Effector memory CD8-positive, alpha-beta T cell (primary cell): ENCODE results near the gene C17orf50.

Experiments used
- ATAC-seq: fragments of 150-1000 bp; cut with Tn5 transposase; replicated peaks from 2 replicates; pipeline ENCODE4 v1.10.0; 2021; ENCODE audit warnings: mild to moderate bottlenecking, moderate library complexity
- DNase-seq, 3 experiments: peaks; one replicate each; pipeline ENCODE4 v3.0.0; 2021
- H3K27ac Mint-ChIP-seq, 2 donors: one replicate each; pipeline ENCODE4 v1.8.0; 2022; ENCODE audit warnings: mild to moderate bottlenecking in 2 of 2, mixed read lengths in 2 of 2, moderate library complexity in 2 of 2
- H3K27me3 Mint-ChIP-seq, 2 donors: one replicate each; pipeline ENCODE4 v1.8.0; 2022; ENCODE audit warnings: mixed read lengths in 2 of 2
- H3K36me3 Mint-ChIP-seq: one replicate; pipeline ENCODE4 v1.8.0; 2022; ENCODE audit warnings: mild to moderate bottlenecking, moderate library complexity, mixed read lengths; ENCODE audit not compliant: insufficient read depth
- H3K4me1 Mint-ChIP-seq, 2 donors: one replicate each; pipeline ENCODE4 v1.8.0; 2022; ENCODE audit warnings: low read depth in 2 of 2, mixed read lengths in 2 of 2
- H3K4me3 Mint-ChIP-seq, 2 donors: one replicate each; pipeline ENCODE4 v1.8.0; 2022; ENCODE audit warnings: mild to moderate bottlenecking in 2 of 2, mixed read lengths in 2 of 2, moderate library complexity in 2 of 2
- H3K9me3 Mint-ChIP-seq, 2 donors: one replicate each; pipeline ENCODE4 v1.8.0; 2022; ENCODE audit warnings: mixed read lengths in 2 of 2

The C17orf50 gene

GRCh38 chr17:35808240-35808961 is 47.7 kb downstream of the C17orf50 start:
- ATAC-seq: no peak

GRCh38 chr17:35808962-35809854 is 48.5 kb downstream of the C17orf50 start, which contains the start of gene TAF15:
TSS of gene TAF15 (plus strand) at chr17:35809484. CDS start at chr17:35809570, 86 bp downstream.
- no peaks in the 10 kb centered on the region for H3K27me3 Mint-ChIP-seq
- H3K4me3 Mint-ChIP-seq: peak within 1 kb of the TSS; percentile 90 to 95
- peaks cover 26% of the 10 kb centered on the region for H3K36me3 Mint-ChIP-seq
- no peaks in the 10 kb centered on the region for H3K9me3 Mint-ChIP-seq
- peak; percentile 92 to 93 (median 92) for DNase-seq
- H3K27ac Mint-ChIP-seq: peak within 1 kb of the TSS; percentile 95 to 97
- ATAC-seq: peak; percentile 91
- peaks cover 28 to 43% of the 10 kb centered on the region in 2 donors for H3K4me1 Mint-ChIP-seq

More at GRCh38 chr17:35808240-35808961, 47.7 kb downstream of the C17orf50 start:
- Mint-ChIP-seq H3K27ac (peak overlapping the region; percentile 95 to 97), H3K9me3 (no peaks in the 10 kb centered on the region), H3K36me3 (peaks cover 26% of the 10 kb centered on the region), H3K27me3 (no peaks in the 10 kb centered on the region), H3K4me3 (peak overlapping the region; percentile 90 to 95), H3K4me1 (peaks cover 22 to 36% of the 10 kb centered on the region in 2 donors)
- no peak for DNase-seq

GRCh38 chr17:35809855-35810461 is 49.3 kb downstream of the C17orf50 start:
- no peak for ATAC-seq
- Mint-ChIP-seq H3K27me3 (no peaks in the 10 kb centered on the region), H3K4me3 (peak overlapping the region; percentile 90 to 95), H3K9me3 (no peaks in the 10 kb centered on the region), H3K27ac (peak overlapping the region; percentile 95 to 97), H3K4me1 (peaks cover 30 to 47% of the 10 kb centered on the region in 2 donors), H3K36me3 (peaks cover 26% of the 10 kb centered on the region)
- no peak for DNase-seq

GRCh38 chr17:35811759-35812158 is 51.1 kb downstream of the C17orf50 start:
- H3K36me3 Mint-ChIP-seq: peaks cover 30% of the 10 kb centered on the region
- H3K4me1 Mint-ChIP-seq: peaks cover 35 to 57% of the 10 kb centered on the region in 2 donors
- no peaks in the 10 kb centered on the region for H3K27me3 Mint-ChIP-seq
- H3K27ac Mint-ChIP-seq: peak overlapping the region in 1 of 2 donors; percentile 52
- no peak for ATAC-seq
- no peaks in the 10 kb centered on the region for H3K9me3 Mint-ChIP-seq
- peak overlapping the region; percentile 90 to 95 for H3K4me3 Mint-ChIP-seq
- DNase-seq: no peak

GRCh38 chr17:35812456-35812855 is 51.8 kb downstream of the C17orf50 start:
- Mint-ChIP-seq H3K4me3 (peak overlapping the region in 1 of 2 donors; percentile 90), H3K4me1 (peaks cover 35 to 63% of the 10 kb centered on the region in 2 donors), H3K9me3 (no peaks in the 10 kb centered on the region), H3K27ac (peak overlapping the region in 1 of 2 donors; percentile 77), H3K27me3 (no peaks in the 10 kb centered on the region), H3K36me3 (peaks cover 37% of the 10 kb centered on the region)
- DNase-seq (no peak), ATAC-seq (no peak)
